Gastrocnemius medialis (tissue), 4 donors: ENCODE measurements around the gene MAGI1.

Experiments used
- CTCF ChIP-seq, 5 experiments: fragments of 450-650 bp in 3 of 5; fragments of 200-600 bp in 2 of 5; sonication (generic) in 2 of 5; IDR thresholded peaks in 4 of 5; conservative IDR thresholded peaks in 1 of 5; 1 replicate in 4 of 5; 2 replicates in 1 of 5; pipeline ENCODE4 v1.5.1; 2016 to 2019; ENCODE audit warnings: antibody characterized with exemption in 5 of 5, mild to moderate bottlenecking in 3 of 5, moderate library complexity in 3 of 5
- POLR2A ChIP-seq, 2 donors: fragments of 450-650 bp; IDR thresholded peaks; one replicate each; pipeline ENCODE4 v1.6.1; 2017; ENCODE audit warnings: antibody characterized with exemption in 2 of 2, mild to moderate bottlenecking in 2 of 2, moderate library complexity in 2 of 2

GRCh38 chr3:65641777-65642176 lies 396.9 kb downstream of the MAGI1 start:
- TF ChIP-seq CTCF (IDR thresholded peaks at IDR 0.05 in 4 of 5, conservative IDR thresholded peaks at IDR 0.05 in 1 of 5), result no peak
- TF ChIP-seq POLR2A (IDR thresholded peaks at IDR 0.05), result no peak
